Measurements from ENCODE around the gene MBOAT2.

GRCh38 chr2:8888963-8889362, 114.5 kb downstream of the MBOAT2 start:
- TF ChIP-seq POLR2AphosphoS5 (IDR thresholded peaks at IDR 0.05) (no peak), EZH2 (IDR thresholded peaks at IDR 0.05; ENCODE audit: borderline replicate concordance, insufficient read depth, low read length, poor library complexity, severe bottlenecking) (no peak)
